CD4-positive, alpha-beta T cell (primary cell): ENCODE measurements around the gene ACER1. TPM values are rescaled to one million over a fixed set of nuclear protein-coding genes. Genes with fewer than 3 reads are reported as not detected.

Experiments
- ATAC-seq: fragments of 200-7000 bp; cut with Tn5 transposase; one replicate; pipeline ENCODE4 v1.10.0; 2022; ENCODE audit warnings: mild to moderate bottlenecking; ENCODE audit not compliant: poor library complexity
- CTCF ChIA-PET: fragments of 350-600 bp; sonication (Branson Sonifier 250); formaldehyde crosslinking; loops from one replicate; lab custom pipeline; 2021; ENCODE audit warnings: antibody characterized with exemption, inconsistent platforms; lab: Charles Lee
- POLR2A ChIA-PET: fragments of 350-600 bp; sonication (Branson Sonifier 250); formaldehyde crosslinking; loops from one replicate; lab custom pipeline; 2021; ENCODE audit warnings: antibody characterized with exemption, inconsistent platforms; lab: Charles Lee
- DNase-seq, 14 experiments: peaks; one replicate each; pipeline ENCODE4 v3.0.0-alpha.2; 2013 to 2020; ENCODE audit warnings: mixed read lengths in 2 of 14
- H3K27ac ChIP-seq, 2 donors: one replicate each; pipeline versions ENCODE4 v1.5.1 to v1.7.0; 2013; ENCODE audit warnings: low read length in 2 of 2, low read depth in 1 of 2, mild to moderate bottlenecking in 1 of 2
- H3K27me3 ChIP-seq, 2 experiments: 1 replicate in 1 of 2; 2 replicates in 1 of 2; pipeline versions ENCODE4 v1.6.1 to v1.7.0; 2013; ENCODE audit warnings: low read length in 2 of 2, control low read depth in 1 of 2, mild to moderate bottlenecking in 1 of 2, moderate library complexity in 1 of 2; ENCODE audit not compliant: insufficient read depth in 2 of 2, control insufficient read depth in 1 of 2
- H3K36me3 ChIP-seq: one replicate; pipeline ENCODE4 v1.6.1; 2013; ENCODE audit warnings: low read length, control low read depth; ENCODE audit not compliant: insufficient read depth
- H3K4me1 ChIP-seq: one replicate; pipeline ENCODE4 v1.6.1; 2013; ENCODE audit warnings: low read length, control low read depth; ENCODE audit not compliant: insufficient read depth
- H3K4me3 ChIP-seq: one replicate; pipeline ENCODE4 v1.5.1; 2013; ENCODE audit warnings: mild to moderate bottlenecking, low read length, moderate library complexity
- H3K9me3 ChIP-seq, 2 experiments: 1 replicate in 1 of 2; 2 replicates in 1 of 2; pipeline versions ENCODE4 v1.6.1 to v1.7.0; 2013; ENCODE audit warnings: low read length in 2 of 2, mild to moderate bottlenecking in 2 of 2, control low read depth in 1 of 2, moderate library complexity in 1 of 2; ENCODE audit not compliant: control insufficient read depth in 1 of 2, insufficient read depth in 1 of 2
- H3K27ac Mint-ChIP-seq: one replicate; pipeline ENCODE4 v1.8.0; 2020; ENCODE audit warnings: mixed read lengths
- H3K27me3 Mint-ChIP-seq: one replicate; pipeline ENCODE4 v1.8.0; 2021; ENCODE audit warnings: mixed read lengths
- H3K36me3 Mint-ChIP-seq: one replicate; pipeline ENCODE4 v1.8.0; 2021; ENCODE audit warnings: low read depth, mixed read lengths
- H3K4me1 Mint-ChIP-seq: one replicate; pipeline ENCODE4 v1.8.0; 2021; ENCODE audit warnings: low read depth, mixed read lengths
- H3K4me3 Mint-ChIP-seq: one replicate; pipeline ENCODE4 v1.8.0; 2020; ENCODE audit warnings: mild to moderate bottlenecking, mixed read lengths
- H3K9me3 Mint-ChIP-seq: one replicate; pipeline ENCODE4 v1.8.0; 2020; ENCODE audit warnings: mixed read lengths
- intact Hi-C, 2 experiments: fragments of 100-400 bp; cut with DNase I in 1 of 2; cut with micrococcal nuclease in 1 of 2; formaldehyde crosslinking; loops; one replicate each; pipeline versions ENCODE4 v1.15.1 to v1.9.0; 2023 to 2025; cut with DNase I, micrococcal nuclease
- total RNA-seq, 174 experiments: library from RNA in 2 of 174; stranded (reverse) in 2 of 174; gene quantifications; one replicate each; pipeline ENCODE4 v1.2.3 and lab custom pipeline; 2021 to 2026
- TF ChIP-seq, protein P1 (sequence below): fragments of 200-600 bp; IDR thresholded peaks from one replicate; pipeline ENCODE4 v1.8.0; 2022; ENCODE audit warnings: antibody characterized with exemption, mild to moderate bottlenecking

The ACER1 gene
- total RNA-seq, 2 experiments from 2014 or later = 2.7 to 3.1 TPM

- no peak for ATAC-seq
- no peak for DNase-seq
- CTCF ChIA-PET = no interaction called here
- H3K4me3 ChIP-seq = no peak overlapping the region
- H3K27ac Mint-ChIP-seq = no peak overlapping the region
- H3K4me3 Mint-ChIP-seq = no peak overlapping the region
- POLR2A ChIA-PET = no interaction called here
- H3K27me3 Mint-ChIP-seq = no peaks in the 10 kb centered on the region
- H3K4me1 ChIP-seq = peaks cover 25% of the 10 kb centered on the region
- H3K4me1 Mint-ChIP-seq = peaks cover 43% of the 10 kb centered on the region
- no peaks in the 10 kb centered on the region for H3K9me3 Mint-ChIP-seq
- H3K9me3 ChIP-seq = no peaks in the 10 kb centered on the region
- no peak overlapping the region for H3K27ac ChIP-seq
- peaks cover 54% of the 10 kb centered on the region for H3K36me3 Mint-ChIP-seq
- TF ChIP-seq, protein P1, sequence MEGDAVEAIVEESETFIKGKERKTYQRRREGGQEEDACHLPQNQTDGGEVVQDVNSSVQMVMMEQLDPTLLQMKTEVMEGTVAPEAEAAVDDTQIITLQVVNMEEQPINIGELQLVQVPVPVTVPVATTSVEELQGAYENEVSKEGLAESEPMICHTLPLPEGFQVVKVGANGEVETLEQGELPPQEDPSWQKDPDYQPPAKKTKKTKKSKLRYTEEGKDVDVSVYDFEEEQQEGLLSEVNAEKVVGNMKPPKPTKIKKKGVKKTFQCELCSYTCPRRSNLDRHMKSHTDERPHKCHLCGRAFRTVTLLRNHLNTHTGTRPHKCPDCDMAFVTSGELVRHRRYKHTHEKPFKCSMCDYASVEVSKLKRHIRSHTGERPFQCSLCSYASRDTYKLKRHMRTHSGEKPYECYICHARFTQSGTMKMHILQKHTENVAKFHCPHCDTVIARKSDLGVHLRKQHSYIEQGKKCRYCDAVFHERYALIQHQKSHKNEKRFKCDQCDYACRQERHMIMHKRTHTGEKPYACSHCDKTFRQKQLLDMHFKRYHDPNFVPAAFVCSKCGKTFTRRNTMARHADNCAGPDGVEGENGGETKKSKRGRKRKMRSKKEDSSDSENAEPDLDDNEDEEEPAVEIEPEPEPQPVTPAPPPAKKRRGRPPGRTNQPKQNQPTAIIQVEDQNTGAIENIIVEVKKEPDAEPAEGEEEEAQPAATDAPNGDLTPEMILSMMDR = no peak
- H3K36me3 ChIP-seq = peaks cover 32% of the 10 kb centered on the region
- intact Hi-C loops = no loop called here
- no peaks in the 10 kb centered on the region for H3K27me3 ChIP-seq
These were observed 62.6 kb downstream of the ACER1 start for GRCh38 chr19:6270822-6271221.

- no peak overlapping the region for H3K4me3 ChIP-seq
- no peaks in the 10 kb centered on the region for H3K9me3 Mint-ChIP-seq
- H3K4me1 Mint-ChIP-seq = peaks cover 37% of the 10 kb centered on the region
- H3K36me3 ChIP-seq = peaks cover 32% of the 10 kb centered on the region
- no peaks in the 10 kb centered on the region for H3K27me3 Mint-ChIP-seq
- no peak overlapping the region for H3K27ac ChIP-seq
- no peaks in the 10 kb centered on the region for H3K9me3 ChIP-seq
- CTCF ChIA-PET = no interaction called here
- DNase-seq = no peak
- POLR2A ChIA-PET = interaction anchor here (0.5 kb wide), 1 partner anchor 254 kb away, joined by 3 read pairs; no protein-coding TSS in a partner anchor
- intact Hi-C loops = no loop called here
- peaks cover 21% of the 10 kb centered on the region for H3K4me1 ChIP-seq
- no peak overlapping the region for H3K27ac Mint-ChIP-seq
- no peak overlapping the region for H3K4me3 Mint-ChIP-seq
- no peaks in the 10 kb centered on the region for H3K27me3 ChIP-seq
- no peak for ATAC-seq
- TF ChIP-seq, protein P1 = no peak
- H3K36me3 Mint-ChIP-seq = peaks cover 54% of the 10 kb centered on the region
These were observed 63.2 kb downstream of the ACER1 start for GRCh38 chr19:6270076-6270745.

DNA sequence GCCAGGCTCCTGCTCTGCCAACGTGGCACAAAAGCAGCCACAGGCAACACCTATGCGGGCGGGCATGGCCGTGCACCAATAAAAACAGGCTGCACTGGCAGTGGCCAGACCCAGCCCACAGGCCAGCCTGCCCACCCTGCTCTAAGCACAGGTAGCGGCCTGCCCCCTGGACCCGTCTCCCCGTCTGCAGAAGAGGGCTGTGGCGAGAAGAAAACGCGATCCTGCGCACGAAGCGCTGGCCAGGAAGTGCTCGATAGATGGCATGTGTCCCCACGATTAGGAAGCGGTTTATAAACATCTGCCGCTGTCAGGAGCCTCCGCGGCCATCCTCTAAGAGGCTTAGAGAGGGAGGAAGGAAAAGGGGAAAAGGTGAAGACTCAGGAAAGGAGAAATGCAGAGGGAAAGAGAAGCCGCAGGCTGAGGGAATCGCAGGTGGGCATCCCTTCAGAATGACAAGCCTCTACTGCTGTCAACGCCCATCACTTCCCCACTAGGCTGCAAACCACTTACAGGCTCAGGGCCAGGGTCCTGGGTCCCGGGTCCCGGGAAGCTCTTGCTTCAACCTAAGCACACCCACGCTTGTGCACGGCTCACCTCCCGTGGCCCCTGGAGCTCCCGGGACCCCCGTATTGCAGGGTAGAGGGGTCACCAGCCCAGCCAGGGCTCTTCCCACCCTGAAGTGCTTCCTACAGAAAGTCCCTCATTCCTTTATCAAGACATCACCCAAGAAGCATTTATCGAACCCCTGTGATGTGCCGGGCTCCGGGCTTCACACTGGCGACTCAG lies 64.1 kb downstream of the ACER1 start:
- intact Hi-C loops = no loop called here
- Histone ChIP-seq H3K27ac (no peak overlapping the region), H3K9me3 (no peaks in the 10 kb centered on the region), H3K4me3 (no peak overlapping the region), H3K4me1 (peaks cover 17% of the 10 kb centered on the region), H3K36me3 (peaks cover 32% of the 10 kb centered on the region), H3K27me3 (no peaks in the 10 kb centered on the region)
- DNase-seq = no peak
- ATAC-seq = no peak
- POLR2A ChIA-PET = no interaction called here
- TF ChIP-seq, protein P1 = no peak
- Mint-ChIP-seq H3K9me3 (no peaks in the 10 kb centered on the region), H3K4me3 (no peak overlapping the region), H3K4me1 (peaks cover 37% of the 10 kb centered on the region), H3K36me3 (peaks cover 54% of the 10 kb centered on the region), H3K27ac (no peak overlapping the region), H3K27me3 (no peaks in the 10 kb centered on the region)
- CTCF ChIA-PET = no interaction called here
